SK-N-SH (cell line): Measurements from ENCODE around the gene NEK9.

ENCODE experiments used
- CHD2 ChIP-seq: fragments of 150-350 bp; IDR thresholded peaks from 2 replicates; pipeline ENCODE4 v1.6.1; 2018; ENCODE audit warnings: low read length; ENCODE audit not compliant: partially characterized antibody
- FOXM1 ChIP-seq: IDR thresholded peaks from 2 replicates; pipeline ENCODE4 v1.4.0; 2012; ENCODE audit warnings: low read depth, mild to moderate bottlenecking
- GABPA ChIP-seq: IDR thresholded peaks from 2 replicates; pipeline ENCODE4 v1.4.0; 2012; ENCODE audit warnings: low read depth, mild to moderate bottlenecking
- MAX ChIP-seq: IDR thresholded peaks from 2 replicates; pipeline ENCODE4 v1.4.0; 2012; ENCODE audit warnings: low read depth
- POLR2AphosphoS5 ChIP-seq: IDR thresholded peaks from 2 replicates; pipeline ENCODE4 v1.6.1; 2012; ENCODE audit warnings: low read depth, low read length
- RCOR1 ChIP-seq: fragments of 150-350 bp; IDR thresholded peaks from 2 replicates; pipeline ENCODE4 v1.6.1; 2017; ENCODE audit warnings: antibody characterized with exemption, low read length
- SIN3A ChIP-seq: IDR thresholded peaks from 2 replicates; pipeline ENCODE4 v1.6.1; 2012; ENCODE audit warnings: low read depth, mild to moderate bottlenecking, low read length, moderate library complexity, borderline replicate concordance
- TAF1 ChIP-seq: IDR thresholded peaks from 2 replicates; pipeline ENCODE4 v1.6.1; 2012; ENCODE audit warnings: low read depth, mild to moderate bottlenecking, low read length, moderate library complexity, borderline replicate concordance
- YY1 ChIP-seq: IDR thresholded peaks from 2 replicates; pipeline ENCODE4 v1.4.0; 2012; ENCODE audit warnings: low read depth, mild to moderate bottlenecking
- TF ChIP-seq, protein P1 (sequence below): fragments of 200-600 bp; sonication (generic); IDR thresholded peaks from 2 replicates; pipeline ENCODE4 v1.6.1; 2017; ENCODE audit warnings: antibody characterized with exemption, mild to moderate bottlenecking, moderate library complexity

DNA sequence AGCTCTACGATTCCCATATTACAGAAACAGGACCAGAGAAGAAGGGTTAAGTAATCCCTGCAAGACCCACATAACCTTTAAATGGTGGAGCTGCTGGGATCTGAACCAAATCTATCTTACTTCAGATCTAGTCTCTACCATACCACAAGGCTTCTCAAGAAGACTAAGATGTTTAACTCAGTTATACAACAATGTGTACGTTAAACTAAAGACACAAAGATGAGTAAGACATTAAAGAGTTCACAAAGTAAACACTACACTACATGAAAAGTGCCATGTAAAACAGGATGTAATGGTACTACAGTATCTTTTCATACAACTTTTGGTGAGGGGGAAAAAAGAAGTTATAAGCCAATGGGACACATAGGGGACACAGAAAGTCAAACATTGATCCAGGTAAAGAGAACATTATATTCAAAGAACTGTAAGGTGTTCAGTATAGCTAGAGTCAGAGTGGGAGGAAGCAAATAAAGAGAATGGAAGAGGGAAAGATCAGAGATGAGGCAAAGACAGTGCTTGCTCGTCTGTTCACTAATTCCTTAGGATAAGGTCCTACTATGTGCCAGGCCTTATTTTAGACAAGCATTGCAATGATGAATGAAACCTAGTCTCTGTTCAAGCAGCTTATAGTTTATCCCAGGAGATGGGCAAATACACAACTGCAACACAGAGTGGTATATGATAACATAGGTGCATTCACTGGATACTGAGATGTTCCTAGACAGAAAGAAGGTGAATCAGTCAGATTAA lies 41.9 kb upstream of the NEK9 start:
- no peak for TF ChIP-seq CHD2
- TF ChIP-seq, protein P1, sequence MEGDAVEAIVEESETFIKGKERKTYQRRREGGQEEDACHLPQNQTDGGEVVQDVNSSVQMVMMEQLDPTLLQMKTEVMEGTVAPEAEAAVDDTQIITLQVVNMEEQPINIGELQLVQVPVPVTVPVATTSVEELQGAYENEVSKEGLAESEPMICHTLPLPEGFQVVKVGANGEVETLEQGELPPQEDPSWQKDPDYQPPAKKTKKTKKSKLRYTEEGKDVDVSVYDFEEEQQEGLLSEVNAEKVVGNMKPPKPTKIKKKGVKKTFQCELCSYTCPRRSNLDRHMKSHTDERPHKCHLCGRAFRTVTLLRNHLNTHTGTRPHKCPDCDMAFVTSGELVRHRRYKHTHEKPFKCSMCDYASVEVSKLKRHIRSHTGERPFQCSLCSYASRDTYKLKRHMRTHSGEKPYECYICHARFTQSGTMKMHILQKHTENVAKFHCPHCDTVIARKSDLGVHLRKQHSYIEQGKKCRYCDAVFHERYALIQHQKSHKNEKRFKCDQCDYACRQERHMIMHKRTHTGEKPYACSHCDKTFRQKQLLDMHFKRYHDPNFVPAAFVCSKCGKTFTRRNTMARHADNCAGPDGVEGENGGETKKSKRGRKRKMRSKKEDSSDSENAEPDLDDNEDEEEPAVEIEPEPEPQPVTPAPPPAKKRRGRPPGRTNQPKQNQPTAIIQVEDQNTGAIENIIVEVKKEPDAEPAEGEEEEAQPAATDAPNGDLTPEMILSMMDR: no peak
- no peak for TF ChIP-seq YY1
- TF ChIP-seq POLR2AphosphoS5: no peak
- TF ChIP-seq MAX: no peak
- TF ChIP-seq SIN3A: no peak
- no peak for TF ChIP-seq TAF1
- no peak for TF ChIP-seq GABPA
- no peak for TF ChIP-seq RCOR1
- no peak for TF ChIP-seq FOXM1
